ENCODE data around the gene DAPK1. TPM values are rescaled to one million over a fixed set of nuclear protein-coding genes. Genes with fewer than 3 reads are reported as not detected.

Gene DAPK1
- polyA plus RNA-seq, 6 donors from 2014 or later = 0.13 to 0.79 (median 0.32) TPM; not detected in 1

GRCh38 chr9:87501806-87502205, 4.1 kb downstream of the DAPK1 start:
- H3K4me1 Mint-ChIP-seq = peaks cover 6 to 7% (median 6%) of the 10 kb centered on the region in 3 donors
- DNase-seq (no peak), ATAC-seq (ENCODE audit: low read depth in 2 of 2) (no peak)
- no peaks in the 10 kb centered on the region for H3K9me3 Mint-ChIP-seq
- H3K36me3 Mint-ChIP-seq = no peaks in the 10 kb centered on the region
- peaks cover 40 to 61% (median 42%) of the 10 kb centered on the region in 3 donors for H3K27me3 Mint-ChIP-seq
- no peak overlapping the region for H3K27ac Mint-ChIP-seq
- no peak overlapping the region for H3K4me3 Mint-ChIP-seq

GRCh38 chr9:87502391-87503221, 4.9 kb downstream of the DAPK1 start:
- Mint-ChIP-seq H3K36me3 (no peaks in the 10 kb centered on the region), H3K9me3 (no peaks in the 10 kb centered on the region), H3K27ac (no peak overlapping the region), H3K4me3 (no peak overlapping the region), H3K4me1 (peaks cover 6 to 7% (median 6%) of the 10 kb centered on the region in 3 donors), H3K27me3 (peaks cover 34 to 54% (median 38%) of the 10 kb centered on the region in 3 donors)
- ATAC-seq (ENCODE audit: low read depth in 2 of 2) (no peak), DNase-seq (no peak)

GRCh38 chr9:87503430-87503829, 5.8 kb downstream of the DAPK1 start:
- Mint-ChIP-seq H3K9me3 (no peaks in the 10 kb centered on the region), H3K4me3 (no peak overlapping the region), H3K27me3 (peaks cover 34 to 53% (median 38%) of the 10 kb centered on the region in 3 donors), H3K4me1 (peaks cover 6 to 7% (median 6%) of the 10 kb centered on the region in 3 donors), H3K36me3 (no peaks in the 10 kb centered on the region), H3K27ac (no peak overlapping the region)
- ATAC-seq (ENCODE audit: low read depth in 2 of 2) (no peak), DNase-seq (no peak)

- Mint-ChIP-seq H3K4me1 (peaks cover 2 to 4% (median 3%) of the 10 kb centered on the region in 3 donors), H3K36me3 (no peaks in the 10 kb centered on the region), H3K9me3 (no peaks in the 10 kb centered on the region), H3K27me3 (peaks cover 36 to 48% (median 36%) of the 10 kb centered on the region in 3 donors), H3K27ac (no peak overlapping the region), H3K4me3 (no peak overlapping the region)
- ATAC-seq (ENCODE audit: low read depth in 2 of 2) = no peak
- DNase-seq = no peak
These were observed 6.3 kb downstream of the DAPK1 start for GRCh38 chr9:87503927-87504326.

GRCh38 chr9:87504938-87505337, 7.3 kb downstream of the DAPK1 start:
- Mint-ChIP-seq H3K4me3 (no peak overlapping the region), H3K36me3 (no peaks in the 10 kb centered on the region), H3K27ac (no peak overlapping the region), H3K4me1 (no peaks in the 10 kb centered on the region), H3K27me3 (peaks cover 28 to 38% (median 28%) of the 10 kb centered on the region in 3 donors), H3K9me3 (no peaks in the 10 kb centered on the region)
- ATAC-seq (ENCODE audit: low read depth in 2 of 2) (no peak), DNase-seq (no peak)

GRCh38 chr9:87505869-87506678, 8.4 kb downstream of the DAPK1 start:
- no peak for DNase-seq
- Mint-ChIP-seq H3K27me3 (peaks cover 18 to 35% (median 24%) of the 10 kb centered on the region in 3 donors), H3K9me3 (peaks cover 0 to 2% (median 0%) of the 10 kb centered on the region in 7 donors), H3K4me1 (no peaks in the 10 kb centered on the region), H3K27ac (no peak overlapping the region), H3K36me3 (peaks cover 0 to 2% of the 10 kb centered on the region in 2 donors), H3K4me3 (no peak overlapping the region)
- ATAC-seq (ENCODE audit: low read depth in 2 of 2) = no peak

- no peaks in the 10 kb centered on the region for H3K4me1 Mint-ChIP-seq
These were observed 9.9 kb downstream of the DAPK1 start for GRCh38 chr9:87507576-87507975.

GRCh38 chr9:87510252-87510683, 12.6 kb downstream of the DAPK1 start:
- H3K4me1 Mint-ChIP-seq = no peaks in the 10 kb centered on the region
- ATAC-seq (ENCODE audit: low read depth in 2 of 2) = no peak
- peaks cover 16 to 33% (median 25%) of the 10 kb centered on the region in 3 donors for H3K27me3 Mint-ChIP-seq
- no peak overlapping the region for H3K4me3 Mint-ChIP-seq
- peaks cover 0 to 8% of the 10 kb centered on the region in 2 donors for H3K36me3 Mint-ChIP-seq
- H3K9me3 Mint-ChIP-seq = peaks cover 0 to 6% (median 0%) of the 10 kb centered on the region in 7 donors
- no peak overlapping the region for H3K27ac Mint-ChIP-seq
- DNase-seq = no peak

More at GRCh38 chr9:87507576-87507975, 9.9 kb downstream of the DAPK1 start:
- Mint-ChIP-seq H3K36me3 (peaks cover 0 to 8% of the 10 kb centered on the region in 2 donors), H3K9me3 (peaks cover 0 to 6% (median 0%) of the 10 kb centered on the region in 7 donors), H3K27ac (no peak overlapping the region), H3K27me3 (peaks cover 11 to 36% (median 20%) of the 10 kb centered on the region in 3 donors), H3K4me3 (no peak overlapping the region)
- ATAC-seq (ENCODE audit: low read depth in 2 of 2) (no peak), DNase-seq (no peak)

- no peak for ATAC-seq (ENCODE audit: low read depth in 2 of 2)
These were observed 14.6 kb downstream of the DAPK1 start for GRCh38 chr9:87512311-87512710.

GRCh38 chr9:87513161-87513560, 15.5 kb downstream of the DAPK1 start:
- ATAC-seq (ENCODE audit: low read depth in 2 of 2) (no peak), DNase-seq (no peak)
- H3K27ac Mint-ChIP-seq = peak overlapping the region in 1 of 6 donors; percentile 25
- H3K4me3 Mint-ChIP-seq = no peak overlapping the region
- peaks cover 30 to 49% (median 42%) of the 10 kb centered on the region in 3 donors for H3K27me3 Mint-ChIP-seq
- peaks cover 0 to 6% (median 0%) of the 10 kb centered on the region in 7 donors for H3K9me3 Mint-ChIP-seq
- H3K36me3 Mint-ChIP-seq = peaks cover 0 to 8% of the 10 kb centered on the region in 2 donors
- peaks cover 5 to 16% (median 10%) of the 10 kb centered on the region in 3 donors for H3K4me1 Mint-ChIP-seq

More at GRCh38 chr9:87512311-87512710, 14.6 kb downstream of the DAPK1 start:
- H3K9me3 Mint-ChIP-seq = peaks cover 0 to 6% (median 0%) of the 10 kb centered on the region in 7 donors
- peaks cover 24 to 49% (median 42%) of the 10 kb centered on the region in 3 donors for H3K27me3 Mint-ChIP-seq
- no peak overlapping the region for H3K27ac Mint-ChIP-seq
- H3K4me1 Mint-ChIP-seq = peaks cover 2 to 10% (median 5%) of the 10 kb centered on the region in 3 donors
- peaks cover 0 to 8% of the 10 kb centered on the region in 2 donors for H3K36me3 Mint-ChIP-seq
- DNase-seq = no peak
- H3K4me3 Mint-ChIP-seq = no peak overlapping the region

GRCh38 chr9:87513880-87514535, 16.3 kb downstream of the DAPK1 start:
- Mint-ChIP-seq H3K4me3 (no peak overlapping the region), H3K27me3 (peaks cover 30 to 49% (median 49%) of the 10 kb centered on the region in 3 donors), H3K27ac (no peak overlapping the region), H3K9me3 (peaks cover 0 to 6% (median 0%) of the 10 kb centered on the region in 7 donors), H3K36me3 (peaks cover 0 to 8% of the 10 kb centered on the region in 2 donors), H3K4me1 (peaks cover 10 to 22% (median 16%) of the 10 kb centered on the region in 3 donors)
- DNase-seq (no peak), ATAC-seq (ENCODE audit: low read depth in 2 of 2) (no peak)

- peaks cover 34 to 59% (median 59%) of the 10 kb centered on the region in 3 donors for H3K27me3 Mint-ChIP-seq
- H3K36me3 Mint-ChIP-seq = peaks cover 0 to 8% of the 10 kb centered on the region in 2 donors
- H3K4me1 Mint-ChIP-seq = peaks cover 10 to 22% (median 16%) of the 10 kb centered on the region in 3 donors
- no peak overlapping the region for H3K4me3 Mint-ChIP-seq
- H3K27ac Mint-ChIP-seq = no peak overlapping the region
- DNase-seq = no peak
- peaks cover 0 to 6% (median 0%) of the 10 kb centered on the region in 7 donors for H3K9me3 Mint-ChIP-seq
- no peak for ATAC-seq (ENCODE audit: low read depth in 2 of 2)
These were observed 17.3 kb downstream of the DAPK1 start for GRCh38 chr9:87515006-87515405.
